Measurements from ENCODE around the gene CALM1. TPM values are rescaled to one million over a fixed set of nuclear protein-coding genes. Genes with fewer than 3 reads are reported as not detected.

CALM1 gene
- total RNA-seq, result 153 TPM

DNA sequence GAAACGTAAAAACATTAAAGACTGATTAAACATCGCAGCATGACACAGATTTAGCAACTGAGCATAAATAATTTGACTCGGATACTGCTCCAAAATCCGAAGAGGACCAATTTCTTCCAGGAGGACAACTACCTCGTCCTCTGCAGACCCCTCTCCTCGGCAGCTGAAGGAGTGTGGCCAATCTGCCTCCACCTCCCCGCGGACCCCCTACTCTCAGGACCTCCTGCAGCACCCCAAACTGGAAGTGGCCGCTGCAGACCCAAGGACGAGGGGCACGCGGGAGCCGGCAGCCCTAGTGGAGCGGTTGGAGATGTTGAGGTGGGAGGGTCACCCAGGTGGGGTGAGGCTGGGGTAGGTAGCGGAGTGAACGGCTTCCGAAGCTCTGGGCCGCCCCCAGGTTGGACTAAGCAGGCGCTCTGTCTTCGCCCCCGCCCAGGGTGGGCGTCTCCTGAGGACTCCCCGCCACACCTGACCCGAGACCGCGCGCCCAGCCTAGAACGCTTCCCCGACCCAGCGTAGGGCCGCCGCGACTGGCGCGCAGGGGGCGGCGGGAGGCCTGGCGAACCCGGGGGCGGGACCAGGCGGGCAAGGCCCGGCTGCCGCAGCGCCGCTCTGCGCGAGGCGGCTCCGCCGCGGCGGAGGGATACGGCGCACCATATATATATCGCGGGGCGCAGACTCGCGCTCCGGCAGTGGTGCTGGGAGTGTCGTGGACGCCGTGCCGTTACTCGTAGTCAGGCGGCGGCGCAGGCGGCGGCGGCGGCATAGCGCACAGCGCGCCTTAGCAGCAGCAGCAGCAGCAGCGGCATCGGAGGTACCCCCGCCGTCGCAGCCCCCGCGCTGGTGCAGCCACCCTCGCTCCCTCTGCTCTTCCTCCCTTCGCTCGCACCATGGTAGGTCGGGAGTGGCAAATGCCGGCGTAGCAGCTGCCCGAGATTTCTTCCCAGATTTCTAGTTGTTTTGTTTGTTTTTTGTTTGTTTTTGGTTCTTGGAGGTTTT, at the start of gene CALM1:
TSS of gene CALM1 (plus strand) at position 689 of the 999 bp plus-strand sequence. CDS start at position 891, 202 bp downstream.
- ATAC-seq (peak; percentile 88), DNase-seq (ENCODE audit: low spot score) (peak; percentile 95)

DNA sequence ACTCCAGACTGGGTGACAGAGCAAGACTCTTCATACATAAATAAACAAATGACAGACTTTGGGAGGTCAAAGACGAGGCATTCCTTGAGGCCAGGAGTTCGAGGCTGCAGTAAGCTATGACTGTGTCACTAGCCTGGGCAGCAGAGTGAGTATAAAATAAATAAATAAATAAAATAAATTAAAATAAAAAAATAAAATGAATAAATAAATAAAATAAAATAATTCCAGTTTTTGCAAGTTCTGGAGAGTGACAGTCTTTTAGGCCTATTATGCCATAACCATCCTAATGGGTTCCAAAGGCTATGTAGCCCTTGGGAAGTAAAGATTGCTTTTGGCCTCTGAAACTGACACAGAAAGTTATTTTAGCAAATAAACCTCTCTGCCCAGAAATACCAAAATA, 48.6 kb upstream of the CALM1 start:
- DNase-seq (ENCODE audit: low spot score) (no peak), ATAC-seq (no peak)

DNA sequence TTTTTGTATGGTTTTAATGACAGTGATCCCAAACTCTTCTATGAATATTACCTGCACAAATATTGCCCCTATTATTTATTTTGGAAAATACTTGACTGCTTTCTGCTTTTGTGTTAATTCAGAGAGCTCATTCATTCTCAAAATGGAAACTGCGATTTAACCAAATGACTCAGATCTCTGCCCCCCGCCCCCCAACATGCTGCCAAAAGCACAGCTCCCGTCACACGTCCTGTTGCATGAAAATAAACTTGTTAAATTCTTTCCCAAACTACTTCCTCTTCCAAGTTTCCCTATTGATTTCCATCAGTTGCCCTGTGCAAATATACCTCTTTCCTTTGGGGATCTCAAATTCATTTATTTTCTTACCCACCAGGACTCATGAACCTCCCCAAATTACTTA, 47.1 kb upstream of the CALM1 start:
- DNase-seq (ENCODE audit: low spot score) (no peak), ATAC-seq (no peak)

DNA sequence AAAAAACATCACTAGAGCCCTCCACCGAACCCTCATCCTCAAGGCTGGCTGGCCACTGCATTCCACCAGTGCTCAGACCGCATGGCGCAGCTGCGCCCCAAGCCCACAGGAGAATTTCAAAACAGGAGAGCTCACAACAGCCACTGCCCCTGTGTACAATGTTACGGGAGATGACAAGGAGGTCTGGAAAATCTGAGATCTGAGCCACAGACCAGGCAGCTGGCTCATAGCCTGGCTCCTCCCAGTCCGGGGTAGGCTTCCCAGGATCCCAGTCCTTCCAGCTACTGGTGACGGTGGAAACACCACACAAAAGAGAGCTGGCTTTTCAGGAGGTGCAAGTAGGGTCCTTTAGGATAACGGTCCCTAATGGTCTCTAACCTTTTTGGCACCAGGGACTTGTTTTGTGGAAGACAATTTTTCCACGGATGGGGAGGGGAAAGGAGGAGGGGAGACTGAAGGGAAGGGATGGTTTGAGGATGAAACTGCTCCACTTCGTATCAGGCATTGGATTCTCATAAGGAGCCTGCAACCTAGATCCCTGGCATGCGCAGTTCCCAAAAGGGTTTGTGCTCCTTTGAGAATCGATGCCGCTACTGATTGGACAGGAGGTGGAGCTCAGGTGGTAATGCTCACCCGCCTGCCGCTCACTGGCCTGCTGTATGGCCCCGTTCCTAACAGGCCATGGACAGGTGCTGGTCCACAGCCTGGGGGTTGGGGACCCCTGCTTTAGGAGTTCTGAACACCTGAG, 42.1 kb upstream of the CALM1 start:
- DNase-seq (ENCODE audit: low spot score) (no peak), ATAC-seq (peak; percentile 44)

DNA sequence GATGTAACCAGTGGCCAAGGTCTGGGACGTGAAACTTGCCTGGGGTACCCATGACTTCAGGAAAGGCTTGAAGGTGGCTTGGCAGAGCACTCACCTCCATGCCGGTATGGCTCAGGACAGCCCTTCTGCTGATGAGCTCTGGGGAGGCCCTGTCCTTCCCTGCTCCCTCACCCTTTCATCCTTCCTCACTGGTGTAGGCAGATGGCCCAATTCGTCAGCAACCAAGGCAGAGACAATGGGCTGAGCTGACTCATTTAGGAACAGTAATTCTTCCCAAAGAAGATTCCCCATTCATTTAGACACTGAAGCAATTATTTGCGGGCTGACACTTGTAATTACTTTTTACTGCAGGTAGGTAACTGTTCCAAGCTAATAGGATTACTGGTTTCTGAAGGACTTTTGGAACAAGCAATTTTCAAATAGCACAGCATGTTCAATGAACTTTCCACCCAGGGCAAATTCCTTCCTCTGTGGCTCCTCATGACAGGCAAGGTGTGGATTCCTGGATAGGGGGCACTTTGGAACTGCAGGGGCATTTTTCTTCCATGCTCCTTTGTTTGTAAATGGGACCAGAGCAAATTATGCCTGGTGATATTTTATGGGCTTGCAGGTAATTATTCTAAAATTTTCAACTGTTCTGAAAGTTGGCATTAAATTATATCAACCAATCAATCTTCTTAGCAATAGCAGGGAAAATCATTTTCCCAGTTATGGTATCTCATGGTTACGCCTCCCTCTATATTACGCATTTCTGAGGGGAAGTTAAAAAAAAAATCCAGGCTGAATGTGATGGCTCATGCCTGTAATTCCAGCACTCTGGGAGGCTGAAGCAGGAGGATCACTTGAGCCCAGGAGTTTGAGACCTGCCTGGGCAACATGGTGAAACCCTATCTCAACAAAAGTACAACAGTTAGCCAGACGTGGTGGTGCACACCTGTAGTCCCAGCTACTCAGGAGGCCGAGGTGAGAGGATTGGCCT, 41.0 kb upstream of the CALM1 start:
- ATAC-seq, result peak; percentile 69
- no peak for DNase-seq (ENCODE audit: low spot score)

DNA sequence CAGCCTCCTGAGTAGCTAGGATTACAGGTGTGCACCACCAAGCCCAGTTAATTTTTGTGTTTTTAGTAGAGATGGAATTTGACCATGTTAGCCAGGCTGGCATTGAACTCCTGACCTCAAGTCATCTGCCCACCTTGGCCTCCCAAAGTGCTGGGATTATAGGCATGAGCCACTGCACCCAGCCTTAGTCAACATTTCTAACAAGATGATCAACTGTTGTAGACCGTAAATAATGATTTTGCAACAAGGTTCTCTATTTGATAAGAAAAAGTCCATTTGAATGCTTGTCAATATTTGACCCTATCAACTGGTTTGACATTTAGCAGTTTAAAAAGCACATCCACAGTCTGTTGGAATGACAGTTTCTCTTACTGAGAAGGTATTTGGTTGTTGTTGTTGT, 39.9 kb upstream of the CALM1 start:
- DNase-seq (ENCODE audit: low spot score) (no peak), ATAC-seq (peak; percentile 63)

DNA sequence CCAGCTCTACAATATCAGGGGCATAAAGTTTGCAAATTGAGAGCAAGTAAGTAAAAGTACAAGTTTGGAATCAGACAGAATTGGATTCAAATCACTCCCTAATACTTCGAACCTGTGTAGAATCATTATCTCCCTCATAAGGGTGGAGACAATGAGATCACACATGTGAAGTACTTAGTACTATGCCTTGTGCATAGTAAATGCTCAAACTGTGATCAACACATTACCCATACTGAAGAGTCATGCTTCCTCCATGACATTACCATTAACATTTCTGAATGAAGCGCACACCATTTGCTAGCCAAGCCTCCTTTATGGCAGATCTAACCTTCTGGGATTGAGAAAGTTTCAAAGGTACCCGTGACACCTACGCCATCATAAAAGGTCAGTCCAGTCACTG, 38.5 kb upstream of the CALM1 start:
- no peak for DNase-seq (ENCODE audit: low spot score)
- no peak for ATAC-seq

DNA sequence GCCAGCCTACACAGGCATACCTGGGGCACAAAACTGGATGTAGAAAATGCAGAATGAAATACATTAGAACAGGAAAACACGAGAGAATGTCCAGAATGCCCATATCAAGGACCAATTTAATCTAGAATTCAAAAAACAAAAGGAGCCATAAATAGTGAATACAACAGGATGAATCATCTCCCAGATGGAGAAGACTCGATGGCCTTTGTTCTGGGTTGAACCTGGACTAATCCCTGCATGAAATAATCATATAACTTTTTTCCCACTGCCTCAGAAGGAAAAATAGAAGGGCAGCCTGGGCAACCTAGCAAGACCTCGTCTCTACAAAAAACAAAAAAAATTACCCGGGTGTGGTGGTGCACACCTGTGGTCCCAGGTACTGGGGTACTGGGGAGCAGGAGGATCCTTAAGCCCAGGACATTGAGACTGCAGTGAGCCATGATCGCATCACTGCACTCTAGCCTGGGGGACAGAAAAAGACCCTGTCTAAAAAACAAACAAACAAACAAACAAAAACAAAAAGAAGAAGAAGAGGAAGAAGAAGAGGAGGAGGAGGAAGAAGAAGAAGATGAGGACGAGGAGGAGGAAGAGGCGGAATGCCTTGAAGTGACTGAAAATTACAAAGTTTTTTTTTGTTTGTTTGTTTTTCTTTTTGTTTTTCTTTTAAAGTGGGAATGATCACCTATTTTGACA, 34.8 kb upstream of the CALM1 start:
- ATAC-seq, result no peak

DNA sequence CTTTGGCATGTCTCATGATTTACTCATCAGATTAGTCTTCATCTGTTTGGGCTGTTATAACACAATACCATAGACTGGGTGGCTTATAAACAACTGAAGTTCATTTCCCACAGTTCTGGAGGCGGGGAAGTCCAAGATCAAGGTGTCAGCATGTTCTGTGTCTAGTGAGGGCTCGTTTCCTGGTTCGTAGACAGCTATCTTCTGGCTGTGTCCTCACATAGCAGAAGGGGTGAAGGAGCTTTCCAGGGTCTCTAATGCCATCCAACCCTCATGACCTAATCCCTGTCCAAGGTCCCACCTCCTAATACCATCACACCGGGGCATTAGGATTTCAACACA, 34.3 kb upstream of the CALM1 start:
- DNase-seq (ENCODE audit: low spot score) (no peak), ATAC-seq (no peak)

More for the DNA sequence above, 34.8 kb upstream of the CALM1 start:
- no peak for DNase-seq (ENCODE audit: low spot score)

DNA sequence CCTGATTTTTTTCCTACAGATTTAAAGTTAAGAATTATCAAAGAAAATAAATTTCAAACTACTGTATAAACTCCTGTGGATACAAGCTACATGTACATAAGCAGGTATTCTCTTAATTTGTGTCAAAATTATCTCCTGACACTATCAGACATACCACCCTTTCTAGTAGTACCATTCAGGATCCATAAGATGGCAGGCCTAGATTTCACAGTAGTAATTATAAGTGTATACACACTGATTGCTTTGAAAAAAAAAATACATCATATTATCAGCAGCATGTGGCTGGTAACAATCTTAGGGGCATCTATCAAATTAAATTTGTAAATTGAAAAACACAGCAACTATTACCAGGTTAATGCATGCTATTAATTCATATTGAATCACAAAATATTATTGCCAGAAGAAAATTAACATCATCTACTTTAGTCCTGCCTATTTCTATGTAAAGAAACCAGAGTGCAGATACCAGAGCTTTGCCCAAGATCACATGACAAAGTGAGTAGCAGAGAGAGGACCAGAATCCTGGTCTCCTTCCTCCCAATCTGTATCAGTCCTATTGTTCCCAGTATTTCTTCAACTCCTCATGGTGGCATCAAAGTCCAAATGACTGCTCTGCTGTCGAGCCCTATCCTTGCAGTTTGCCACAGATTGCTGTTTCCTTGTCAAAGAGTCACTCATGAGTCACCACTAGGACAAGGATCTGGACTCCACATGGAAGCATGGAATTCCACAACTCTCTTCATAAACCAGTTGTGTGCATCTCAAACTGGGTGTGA, 27.7 kb upstream of the CALM1 start:
- peak; percentile 66 for ATAC-seq
- no peak for DNase-seq (ENCODE audit: low spot score)

DNA sequence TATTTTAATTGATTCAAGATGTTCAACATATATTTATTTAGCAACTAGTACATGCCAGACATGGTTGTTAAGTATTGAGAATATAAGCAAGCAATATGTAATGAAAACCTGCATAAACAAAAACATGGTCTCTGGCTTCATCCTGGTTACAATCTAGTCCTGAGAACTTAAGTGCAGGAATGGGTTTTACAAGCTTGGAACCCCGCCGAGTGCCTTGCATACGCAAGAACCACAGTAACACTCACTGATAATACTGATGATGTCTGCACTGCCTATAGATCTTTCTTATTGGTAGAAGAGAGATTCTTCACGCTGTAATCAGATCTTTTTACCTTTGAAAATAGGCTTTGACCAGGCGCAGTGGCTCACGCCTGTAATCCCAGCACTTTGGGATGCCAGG, 22.9 kb upstream of the CALM1 start:
- no peak for ATAC-seq
- no peak for DNase-seq (ENCODE audit: low spot score)

DNA sequence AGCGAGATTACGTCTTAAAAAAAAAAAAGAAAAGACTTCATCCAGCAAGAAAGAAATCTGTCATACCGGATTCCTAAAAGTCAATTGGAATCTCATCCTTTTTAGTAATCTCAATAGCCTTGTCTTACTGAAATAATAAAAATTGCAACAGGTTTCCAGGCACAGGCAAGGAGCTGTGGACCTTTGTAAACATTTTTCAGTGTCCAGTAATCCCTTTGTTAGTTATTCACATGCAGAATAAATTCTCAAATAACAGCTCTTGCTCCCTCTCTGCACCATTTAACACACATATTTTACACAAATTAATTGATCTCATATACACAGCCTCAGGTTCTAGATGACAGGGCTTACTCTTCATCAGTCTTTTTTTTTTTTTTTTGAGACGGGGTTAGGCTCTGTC, 22.0 kb upstream of the CALM1 start:
- ATAC-seq (no peak), DNase-seq (ENCODE audit: low spot score) (no peak)

DNA sequence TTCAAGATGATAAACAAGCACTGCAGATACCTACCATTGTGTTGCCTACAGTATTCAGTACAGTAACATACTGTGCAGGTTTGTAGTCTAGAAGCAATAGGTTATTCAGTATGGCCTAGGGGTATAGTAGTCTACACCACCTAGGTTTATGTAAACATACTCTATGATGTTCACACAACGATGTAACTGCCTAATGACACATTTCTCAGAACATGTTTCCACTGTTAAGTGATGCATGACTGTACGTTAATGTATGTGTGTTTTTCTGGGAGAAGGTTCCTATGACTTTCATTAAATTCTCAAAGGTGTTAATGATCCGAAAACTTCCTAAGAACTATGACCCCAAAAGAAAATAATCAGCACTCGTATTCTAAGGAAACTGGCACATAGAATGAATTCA, 20.9 kb upstream of the CALM1 start:
- DNase-seq (ENCODE audit: low spot score) (no peak), ATAC-seq (no peak)

DNA sequence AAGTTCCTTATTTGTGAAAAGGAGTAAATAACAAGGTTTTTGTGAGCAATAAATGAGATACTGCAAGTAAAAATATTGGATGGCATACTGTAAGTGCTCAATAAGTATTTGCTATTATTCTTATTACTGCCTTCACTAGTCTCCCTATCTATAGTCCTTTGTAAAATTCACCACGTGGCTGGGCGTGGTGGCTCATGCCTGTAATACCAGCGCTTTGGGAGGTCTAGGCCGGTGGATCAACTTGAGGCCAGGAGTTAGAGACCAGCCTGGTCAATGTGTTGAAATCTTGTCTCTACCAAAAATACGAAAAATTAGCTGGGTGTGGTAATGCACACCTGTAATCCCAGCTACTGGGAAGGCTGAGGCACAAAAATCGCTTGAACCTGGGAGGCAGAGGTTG, 18.6 kb upstream of the CALM1 start:
- ATAC-seq (no peak), DNase-seq (ENCODE audit: low spot score) (no peak)

DNA sequence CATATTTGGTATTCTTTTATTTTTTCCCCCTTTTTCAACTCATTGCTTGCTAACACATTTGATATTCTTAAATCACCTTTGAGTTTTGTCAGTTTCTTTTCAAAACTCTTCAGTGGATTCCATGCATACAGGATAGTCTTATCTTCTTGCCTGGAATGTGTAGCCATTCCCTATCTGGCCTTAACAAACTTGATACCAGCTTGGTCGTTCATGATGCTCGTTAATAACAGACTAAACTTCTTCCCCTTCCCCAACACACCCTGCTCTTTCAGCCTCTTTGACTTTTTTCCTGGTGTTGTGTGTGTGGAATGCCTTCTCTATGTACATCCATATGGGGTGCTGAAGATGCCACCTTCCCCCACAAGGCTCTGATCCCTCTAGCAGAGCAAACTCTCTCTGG, 17.7 kb upstream of the CALM1 start:
- ATAC-seq, result no peak
- DNase-seq (ENCODE audit: low spot score), result no peak

DNA sequence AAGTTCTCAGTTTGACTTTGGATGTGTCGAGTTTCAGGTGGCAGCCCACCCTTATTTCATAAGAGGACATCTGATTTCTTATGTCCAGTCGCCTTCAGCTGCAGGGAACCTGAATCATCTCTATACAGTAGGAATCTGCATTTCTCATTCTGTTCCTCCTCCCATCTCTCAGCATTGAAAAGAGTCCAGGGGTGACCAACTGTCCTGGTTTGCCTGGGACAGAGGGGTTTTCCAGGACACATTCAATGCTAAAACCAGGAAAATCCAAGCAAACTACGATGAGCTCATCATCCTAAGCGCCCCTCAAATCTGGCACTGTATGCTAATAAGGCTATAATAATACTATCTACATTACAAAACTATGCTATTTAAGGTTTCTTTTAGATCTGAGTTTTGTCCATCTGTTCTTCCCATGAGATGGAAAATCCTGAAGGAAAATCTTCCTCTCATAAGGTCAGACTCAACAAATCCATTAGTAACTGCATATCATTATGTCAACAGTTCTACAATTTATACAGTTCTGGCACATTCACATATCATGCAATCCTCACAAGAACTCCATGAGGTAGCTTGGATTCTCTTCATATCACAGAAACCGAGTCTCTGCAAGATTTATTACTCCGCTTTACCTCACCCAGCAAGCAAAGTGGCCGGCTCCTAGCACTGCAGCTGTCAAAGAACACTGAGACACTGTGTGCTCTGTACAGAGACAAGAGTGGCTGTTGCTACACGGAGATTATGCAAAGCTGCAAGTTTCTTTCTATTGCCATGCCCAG, 15.6 kb upstream of the CALM1 start:
- peak; percentile 9 for ATAC-seq
- no peak for DNase-seq (ENCODE audit: low spot score)

DNA sequence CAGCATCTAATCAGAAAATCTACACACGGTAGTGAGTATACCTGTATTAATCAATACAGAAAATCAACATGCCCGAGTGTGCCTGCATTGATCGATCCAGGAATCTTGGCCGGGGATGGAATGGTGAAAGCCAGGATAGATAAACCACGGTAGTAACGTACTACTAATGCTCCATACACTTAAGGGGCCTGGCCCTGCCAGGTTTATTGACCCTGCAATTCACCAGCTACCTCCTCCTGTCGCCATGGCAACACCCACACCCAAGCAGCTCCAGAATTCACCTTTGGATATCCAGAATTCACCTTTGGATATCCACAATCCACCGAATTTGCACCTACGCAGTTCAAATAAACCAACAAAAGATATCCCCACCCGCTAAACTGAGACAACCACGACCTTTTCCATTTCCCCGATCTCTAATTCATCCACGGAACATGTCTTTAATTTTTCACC, 14.8 kb upstream of the CALM1 start:
- DNase-seq (ENCODE audit: low spot score), result peak; percentile 95
- ATAC-seq, result peak; percentile 60

DNA sequence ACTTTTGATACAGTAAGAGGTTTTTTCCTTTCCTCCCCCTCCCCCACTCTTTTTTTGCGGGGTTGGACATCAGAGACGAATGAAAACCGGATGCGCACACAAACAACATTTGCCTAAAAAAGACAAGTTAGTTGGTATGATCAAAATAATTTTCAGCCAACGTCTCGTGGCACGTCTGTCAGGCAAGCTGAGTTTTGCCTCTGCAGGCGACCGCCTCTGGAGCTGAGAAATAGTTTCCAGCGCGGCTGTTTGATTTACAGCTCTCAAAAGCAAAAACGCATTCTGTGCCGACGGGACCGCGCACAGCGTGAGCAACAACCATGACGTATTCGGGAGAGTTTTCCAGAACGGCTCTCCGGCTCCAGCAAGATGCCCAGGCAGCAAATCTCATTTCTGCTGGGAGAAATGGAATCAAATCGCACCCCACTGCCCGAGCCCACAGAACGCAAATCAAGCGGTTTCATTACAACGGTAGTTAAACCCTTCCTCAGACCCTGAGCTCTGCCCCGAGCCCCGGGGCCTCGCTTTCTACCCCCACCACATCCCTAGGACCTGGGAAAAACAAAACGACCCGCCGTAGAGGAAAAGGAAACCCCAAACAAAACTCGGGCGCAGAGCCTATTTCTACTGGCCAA, 14.2 kb upstream of the CALM1 start:
- DNase-seq (ENCODE audit: low spot score) (peak; percentile 69), ATAC-seq (peak; percentile 13)
